DMS153 treated with DMSO at 0.1 percent for 48 hours (cell line): ENCODE measurements around the gene SSU72.
"Not testable (repeated sequence)": the region's sequence is repeated elsewhere in the genome, so short reads cannot be mapped to it uniquely, and the experiment has no call there.

Source experiments
- DNase-seq: peaks from one replicate; lab custom pipeline; 2025; ENCODE audit not compliant: unreplicated experiment; lab: John Stamatoyannopoulos, UW

The SSU72 gene

DNA sequence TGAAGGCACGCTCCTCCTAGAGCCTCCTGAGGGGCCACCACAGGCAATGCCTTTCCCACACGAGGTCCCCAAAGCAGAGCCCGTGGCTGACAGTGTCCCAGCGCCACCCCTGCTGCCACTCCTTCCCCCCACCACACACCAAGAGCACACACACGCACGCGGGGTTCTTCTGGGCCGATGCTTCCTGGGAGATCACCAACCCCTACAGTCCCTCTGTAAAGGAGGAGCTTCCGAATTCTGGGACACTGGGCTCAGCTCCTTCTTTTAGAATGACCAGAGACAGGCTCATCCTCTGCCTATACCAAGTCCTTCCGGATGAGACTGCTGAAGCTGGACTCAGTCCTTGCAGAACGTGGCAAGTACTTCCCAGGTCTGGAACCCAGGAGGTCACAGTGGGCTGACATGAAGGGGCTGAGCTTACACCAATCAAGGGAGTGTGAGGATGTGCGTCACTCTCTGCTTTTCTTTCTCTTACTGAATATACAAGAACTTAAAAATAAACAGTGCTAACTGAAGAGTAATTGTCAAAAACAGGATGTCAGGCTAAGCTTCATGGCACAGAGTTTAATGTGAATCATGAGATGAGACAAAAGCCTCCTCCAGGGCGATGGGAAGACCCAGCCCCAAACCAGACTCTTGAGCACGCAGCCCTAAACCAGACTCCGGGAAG, 12.7 kb downstream of the SSU72 start:
- no peak for DNase-seq

DNA sequence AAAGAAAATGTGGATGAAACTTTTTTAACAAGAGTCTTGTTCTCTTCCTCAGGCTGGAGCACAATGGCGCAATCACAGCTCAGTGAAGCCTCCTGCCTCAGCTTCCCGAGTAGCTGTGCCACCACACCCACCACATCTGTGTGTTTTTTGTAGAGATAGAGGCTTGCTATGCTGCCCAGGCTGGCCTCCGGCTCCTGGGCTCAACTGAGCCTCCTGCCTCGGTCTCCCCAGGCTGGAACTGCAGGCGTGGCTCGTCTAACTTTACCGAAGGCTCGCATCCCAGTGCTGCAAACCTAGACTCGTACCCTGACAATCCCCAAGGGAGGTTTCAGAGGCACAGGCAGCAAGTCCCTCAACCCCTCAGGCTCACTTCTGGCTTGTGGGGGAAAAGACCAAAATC, 14.5 kb downstream of the SSU72 start:
- no peak for DNase-seq

DNA sequence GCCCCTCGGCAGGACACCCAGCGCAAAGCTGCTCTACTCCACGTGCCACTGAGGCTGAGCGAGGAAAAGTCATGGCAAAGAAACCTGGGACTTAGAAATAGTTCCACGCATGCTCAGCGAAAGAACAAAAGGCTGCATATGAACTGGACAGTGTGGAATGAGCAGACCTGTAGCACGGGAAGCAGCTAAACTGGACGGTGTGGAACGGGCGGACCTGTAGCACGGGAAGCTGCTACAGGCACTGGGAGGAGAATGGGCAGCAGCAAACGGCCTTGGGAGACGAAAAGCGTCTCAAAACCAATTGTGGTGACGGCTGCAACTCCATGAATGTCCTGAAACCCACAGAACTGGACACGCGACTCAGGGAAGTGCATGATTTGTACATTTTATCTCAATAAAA, 15.6 kb downstream of the SSU72 start:
- DNase-seq = no peak

DNA sequence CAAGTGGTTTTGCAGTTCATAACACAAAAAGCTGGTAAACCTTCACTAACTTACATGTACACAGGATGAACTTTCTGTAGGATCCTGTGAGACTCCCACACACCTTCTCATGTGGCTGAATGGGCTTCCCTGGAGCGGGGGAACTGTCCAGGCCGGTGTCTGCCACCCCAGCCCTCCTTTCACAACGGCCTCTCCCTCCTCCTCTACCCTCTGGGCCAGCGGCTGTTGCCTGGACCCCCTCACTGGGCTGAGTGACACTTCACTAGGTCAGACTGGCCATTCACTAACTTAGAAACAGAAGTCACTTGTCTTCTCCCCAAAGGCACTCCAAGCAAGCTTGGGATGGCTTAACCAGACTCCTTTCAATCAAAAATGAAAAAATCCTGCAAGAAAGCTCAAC, 16.1 kb downstream of the SSU72 start:
- no peak for DNase-seq

DNA sequence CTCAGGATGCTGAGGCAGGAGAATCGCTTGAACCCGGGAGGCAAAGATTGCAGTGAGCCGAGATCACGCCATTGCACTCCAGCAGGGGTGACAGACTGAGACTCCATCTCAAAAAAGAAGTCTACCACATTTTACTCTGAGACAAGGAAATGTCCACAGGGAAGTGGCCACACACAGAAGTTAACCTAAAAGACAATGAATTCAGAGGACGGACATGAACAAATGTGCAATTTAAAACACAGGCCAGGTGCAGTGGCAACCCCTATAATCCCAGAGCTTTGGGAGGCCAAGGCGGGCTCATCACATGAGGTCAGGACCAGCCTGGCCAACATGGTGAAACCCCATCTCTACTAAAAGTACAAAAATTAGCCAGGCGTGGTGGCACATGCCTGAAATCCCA, 17.0 kb downstream of the SSU72 start:
- not testable (repeated sequence) for DNase-seq

DNA sequence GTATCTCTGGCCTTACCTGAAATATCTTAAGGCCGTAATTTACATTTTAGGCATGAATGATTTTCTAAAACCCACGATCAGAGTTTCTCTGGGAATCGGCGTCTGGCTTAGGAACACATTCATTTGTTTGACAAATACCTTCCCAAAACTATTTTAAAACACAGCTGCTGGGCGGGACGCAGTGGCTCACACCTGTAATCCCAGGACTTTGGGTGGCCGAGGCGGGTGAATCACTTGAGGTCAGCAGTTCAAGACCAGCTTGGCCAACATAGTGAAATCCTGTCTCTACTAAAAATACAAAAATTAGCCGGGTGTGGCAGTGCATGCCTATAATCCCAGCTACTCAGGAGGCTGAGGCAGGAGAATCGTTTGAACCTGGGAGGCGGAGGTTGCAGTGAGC, 17.7 kb downstream of the SSU72 start:
- not testable (repeated sequence) for DNase-seq

DNA sequence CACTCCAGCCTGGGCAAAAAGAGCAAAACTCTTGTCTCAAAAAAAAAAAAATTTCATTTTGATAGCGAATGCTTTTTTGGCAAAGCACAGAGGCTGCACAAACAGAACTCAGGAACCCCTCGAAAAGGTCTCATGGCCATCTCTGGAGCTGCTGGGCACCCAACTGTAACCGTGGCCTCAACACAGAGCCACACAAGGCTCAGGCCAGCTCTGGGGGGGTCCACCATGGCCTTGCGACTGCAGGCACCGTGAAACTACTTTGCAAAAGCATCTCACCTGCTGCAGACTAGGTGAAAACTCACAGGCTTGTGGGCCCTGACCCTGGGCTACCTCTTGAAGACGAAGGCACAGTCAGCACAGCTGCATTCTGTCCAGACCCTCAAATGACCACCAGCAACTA, 18.2 kb downstream of the SSU72 start:
- DNase-seq = no peak

DNA sequence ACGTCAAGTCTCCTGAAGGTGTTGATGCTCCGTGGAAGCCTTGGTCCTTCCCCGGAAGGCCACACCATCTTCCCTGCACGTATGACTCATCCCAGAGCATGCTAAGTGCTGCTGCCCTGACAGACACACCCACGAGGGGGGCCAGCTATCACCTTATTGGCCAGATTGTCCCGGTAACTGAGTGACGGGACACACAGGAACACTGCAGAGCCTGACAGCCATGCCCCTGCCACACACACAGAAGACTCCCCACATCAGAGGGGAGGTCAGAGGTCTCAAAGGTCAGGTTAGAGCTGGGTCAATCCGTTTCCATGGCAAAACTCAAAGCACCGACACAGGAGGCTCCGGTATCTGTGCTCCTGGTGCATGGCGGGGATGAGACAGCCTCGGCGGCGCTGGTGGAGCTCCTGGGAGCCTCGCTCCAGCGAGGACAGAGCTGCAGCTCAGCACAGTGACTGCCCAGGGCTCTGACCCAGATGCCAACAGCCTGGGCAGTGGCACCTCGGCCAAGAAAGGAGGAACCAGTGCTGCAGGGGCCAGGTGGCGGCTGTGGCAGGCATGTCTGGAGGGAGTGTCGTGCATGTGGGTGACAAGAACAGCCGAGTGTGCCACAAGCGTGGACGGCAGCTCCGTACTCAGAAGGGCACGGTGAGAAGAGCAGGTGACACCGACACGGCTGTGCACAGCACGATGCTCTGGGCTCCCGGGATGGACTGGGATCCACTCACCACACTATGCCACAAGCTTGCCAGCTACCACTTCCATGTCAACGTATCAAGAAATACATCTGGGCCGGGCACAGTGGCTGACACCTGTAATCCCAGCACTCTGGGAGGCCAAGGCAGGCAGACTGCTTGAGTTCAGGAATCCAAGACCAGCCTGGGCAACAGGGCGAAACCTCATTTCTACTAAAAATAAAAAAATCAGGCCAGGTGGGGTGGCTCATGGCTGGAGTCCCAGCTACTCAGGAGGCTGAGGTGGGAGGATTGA, 19.4 kb downstream of the SSU72 start:
- DNase-seq = no peak

DNA sequence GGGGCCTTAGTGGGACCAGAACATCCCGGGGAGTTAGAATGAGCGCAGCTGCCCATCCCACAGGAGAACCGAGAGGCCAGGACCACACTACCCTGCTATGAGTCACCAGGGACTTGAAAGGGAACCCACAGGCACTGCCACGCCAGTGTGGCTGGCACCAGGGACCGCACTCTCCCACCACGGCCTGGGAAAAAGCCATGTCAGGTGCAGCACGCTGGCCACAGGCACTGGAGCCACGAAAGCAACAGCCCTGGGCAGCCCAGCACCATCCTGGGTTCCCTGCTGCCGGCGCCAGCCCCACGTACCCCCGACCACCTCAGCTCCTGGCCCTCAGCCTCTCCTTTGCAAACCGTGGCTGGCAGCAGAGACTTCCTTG, 20.1 kb downstream of the SSU72 start:
- no peak for DNase-seq

DNA sequence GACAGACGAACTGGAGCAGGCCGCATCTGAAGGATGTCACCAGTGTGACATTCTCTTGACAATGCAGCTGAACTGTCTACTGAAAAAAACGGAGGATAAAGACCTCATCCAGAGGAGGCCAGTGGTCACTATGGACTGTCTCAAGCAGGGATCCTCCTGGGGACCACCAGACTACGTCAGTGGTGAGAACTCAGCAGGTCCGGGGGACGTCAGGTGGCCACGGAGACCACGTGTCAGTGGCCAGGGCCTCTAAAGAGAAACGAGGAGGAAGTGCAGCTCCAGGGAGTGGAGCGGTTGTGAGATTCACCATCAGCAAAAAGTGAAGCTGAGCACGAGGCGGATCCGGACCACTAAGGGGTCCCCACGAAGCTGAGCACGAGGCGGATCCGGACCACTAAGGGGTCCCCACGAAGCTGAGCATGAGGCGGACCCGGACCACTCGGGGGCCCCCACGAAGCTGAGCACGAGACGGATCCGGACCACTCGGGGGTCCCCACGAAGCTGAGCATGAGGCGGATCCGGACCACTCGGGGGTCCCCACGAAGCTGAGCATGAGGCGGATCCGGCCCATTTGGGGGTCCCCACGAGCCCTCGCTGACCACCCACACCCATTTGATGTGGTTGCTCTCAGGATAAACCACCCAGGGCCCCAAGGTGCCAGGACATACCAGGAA, 20.7 kb downstream of the SSU72 start:
- DNase-seq = no peak

DNA sequence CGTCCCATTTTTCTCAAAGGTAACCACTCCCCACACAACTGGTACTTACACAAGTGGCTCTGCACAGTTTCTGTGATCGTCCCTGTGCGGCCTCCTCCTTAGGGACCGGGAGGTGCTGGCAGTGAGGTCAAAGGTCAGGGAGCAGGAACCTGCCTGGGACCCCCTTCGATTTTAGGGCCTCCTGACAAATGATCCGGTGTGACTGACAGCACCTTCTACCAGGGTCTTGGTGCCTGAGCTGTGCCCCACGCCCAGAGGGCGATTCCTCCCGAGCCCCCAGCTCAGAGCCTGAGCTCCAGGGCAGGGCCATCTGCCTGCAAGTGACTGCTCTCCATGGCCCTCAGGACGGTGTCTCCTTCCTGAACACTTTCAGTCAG, 22.4 kb downstream of the SSU72 start:
- no peak for DNase-seq

DNA sequence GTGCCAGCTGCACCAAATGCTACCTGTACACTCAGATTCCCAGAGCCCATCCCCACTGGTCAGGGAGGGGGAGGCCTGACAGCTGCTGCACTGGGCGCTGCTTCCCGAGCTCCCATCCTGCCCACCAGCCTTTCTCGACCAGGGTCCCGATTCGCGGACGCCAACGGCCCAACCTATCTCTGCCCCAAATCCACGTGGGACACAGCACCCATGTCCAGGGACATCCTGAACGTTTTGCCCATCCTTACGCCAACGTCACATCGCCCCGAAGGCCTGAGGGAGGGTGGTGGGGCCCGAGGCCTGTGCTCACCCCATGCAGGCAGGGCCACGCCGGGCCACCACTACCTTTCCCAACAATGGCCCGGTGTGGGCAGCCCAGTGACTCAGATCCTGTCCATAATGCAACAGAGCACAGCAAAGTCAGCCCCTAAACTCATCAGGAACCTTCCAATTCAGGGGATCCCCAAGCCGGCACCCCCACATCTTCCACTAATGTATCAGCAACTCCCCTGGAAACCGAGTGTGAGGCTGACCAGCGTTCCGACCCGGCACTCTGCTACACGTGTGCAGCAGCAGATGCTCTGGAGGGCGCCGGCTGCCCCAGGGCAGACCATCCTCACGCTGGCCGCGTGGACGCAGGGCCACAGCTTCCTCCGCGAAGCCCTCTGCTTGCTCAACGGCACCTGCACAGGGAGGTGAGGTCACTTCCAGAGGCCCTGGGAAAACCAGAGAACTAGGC, 23.0 kb downstream of the SSU72 start:
- DNase-seq = no peak

DNA sequence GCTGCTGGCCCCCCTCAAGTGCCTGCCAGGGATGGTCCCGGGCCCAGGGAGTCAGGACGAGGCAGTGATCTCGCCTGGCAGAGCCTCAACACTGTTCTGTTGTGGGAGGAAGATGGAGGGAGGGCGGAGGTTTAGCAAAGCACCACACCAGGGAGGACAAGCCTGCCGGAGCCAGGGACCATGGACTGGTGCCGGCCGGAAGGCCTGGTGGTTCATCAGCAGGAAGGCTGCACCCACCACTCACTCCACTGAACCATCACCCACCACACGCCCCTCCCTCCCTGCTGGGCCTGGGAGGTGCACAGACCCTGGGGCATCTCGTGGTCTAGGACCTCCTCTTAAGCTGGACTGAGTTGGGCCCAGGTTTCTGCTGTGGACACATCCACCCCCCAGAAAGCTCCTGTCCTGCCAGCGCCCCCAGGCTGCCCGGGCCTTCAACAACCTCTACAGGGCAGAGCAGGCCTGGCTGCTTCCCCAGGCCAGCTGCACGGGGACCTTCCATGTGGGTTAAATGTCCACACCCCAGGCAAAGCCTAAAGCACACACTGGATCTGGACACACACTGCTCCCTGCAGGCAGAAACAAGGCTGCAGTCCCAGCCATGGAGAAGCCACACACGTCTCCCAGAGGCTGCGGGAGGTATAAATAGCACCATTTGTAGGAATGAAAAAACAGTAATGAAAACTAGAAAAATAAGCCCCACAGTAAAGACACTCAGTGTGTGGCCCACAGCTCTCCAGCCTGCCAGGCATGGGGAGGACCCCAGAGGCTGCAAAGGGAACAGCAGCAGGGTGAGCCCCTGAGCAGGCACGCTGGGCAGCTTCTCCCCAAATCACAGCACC, 23.9 kb downstream of the SSU72 start:
- no peak for DNase-seq

DNA sequence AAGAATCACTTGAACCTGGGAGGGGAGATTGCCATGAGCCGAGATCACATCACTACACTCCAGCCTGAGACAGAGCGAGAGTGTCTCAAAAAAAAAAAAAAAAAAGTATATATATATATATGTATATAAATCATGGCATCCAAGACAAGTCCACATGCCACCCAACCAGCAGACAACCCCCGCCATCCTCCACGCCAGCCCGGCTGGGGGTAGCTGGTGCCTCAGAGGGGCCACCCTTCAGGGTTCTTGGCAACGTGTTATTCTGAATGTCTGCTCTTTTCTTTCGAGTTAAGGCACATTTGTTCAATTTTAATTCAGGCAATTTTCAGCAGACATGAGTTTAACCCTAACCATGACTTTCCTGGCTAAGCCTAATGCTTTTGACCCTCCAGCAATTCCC, 24.6 kb downstream of the SSU72 start:
- DNase-seq = no peak

DNA sequence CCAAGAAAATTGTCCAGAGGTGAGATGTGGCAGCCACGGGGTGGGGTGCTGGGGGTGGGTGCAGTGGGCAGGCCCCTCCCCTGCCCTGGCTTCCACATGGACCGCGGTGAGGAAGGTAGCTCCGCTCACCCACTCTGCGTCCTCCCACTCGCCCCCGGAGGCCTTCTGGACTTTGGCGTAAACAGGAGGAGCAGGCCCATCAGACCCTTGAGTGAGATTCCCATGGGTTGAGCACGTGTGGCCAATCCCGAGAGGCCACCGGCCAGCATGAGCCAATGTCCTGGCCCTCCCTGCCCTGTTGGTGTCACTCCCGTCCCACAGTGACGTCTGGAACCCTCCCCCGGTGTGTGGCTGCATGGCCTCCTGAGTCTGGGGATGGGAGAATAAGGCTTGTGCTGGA, 26.1 kb downstream of the SSU72 start:
- no peak for DNase-seq

DNA sequence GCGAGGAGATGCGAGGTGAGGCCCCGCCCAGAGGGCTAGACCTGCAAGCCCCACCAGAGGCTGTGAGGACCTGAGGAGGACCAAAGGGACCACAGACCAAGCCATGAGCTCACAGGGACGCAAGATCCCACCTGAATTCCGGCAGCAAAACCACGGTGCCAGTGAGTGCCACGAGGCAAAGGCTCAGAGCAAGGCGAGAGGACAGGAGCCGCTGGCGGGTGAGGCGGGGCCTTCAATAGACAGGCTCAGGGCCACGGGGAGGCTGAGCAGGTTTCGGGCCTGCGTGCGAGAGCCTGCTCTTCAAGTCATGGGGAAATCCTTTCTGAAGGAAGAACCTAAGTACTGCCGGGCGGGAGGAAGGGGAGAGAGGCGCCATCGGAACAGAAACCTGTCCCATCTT, 27.2 kb downstream of the SSU72 start:
- DNase-seq = no peak

DNA sequence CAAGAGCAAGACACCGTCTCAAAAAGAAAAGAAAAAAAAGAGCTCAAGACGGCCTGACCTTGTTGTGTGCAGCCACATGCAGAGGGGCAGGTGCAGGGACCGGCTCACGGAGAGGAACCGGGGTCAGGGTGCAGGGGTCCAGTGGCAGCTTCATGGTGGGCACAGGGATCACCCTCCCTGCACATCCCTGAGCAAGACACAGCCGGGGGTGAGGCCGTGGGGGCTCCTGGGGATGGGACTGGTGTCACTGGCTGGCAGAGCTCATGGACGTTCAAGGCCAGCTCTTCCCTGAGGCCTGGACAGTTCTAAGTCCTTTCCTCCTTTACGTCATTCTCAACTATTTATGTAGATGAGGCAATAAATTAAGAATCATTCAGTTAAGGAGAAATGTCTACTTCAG, 27.7 kb downstream of the SSU72 start:
- DNase-seq = no peak

DNA sequence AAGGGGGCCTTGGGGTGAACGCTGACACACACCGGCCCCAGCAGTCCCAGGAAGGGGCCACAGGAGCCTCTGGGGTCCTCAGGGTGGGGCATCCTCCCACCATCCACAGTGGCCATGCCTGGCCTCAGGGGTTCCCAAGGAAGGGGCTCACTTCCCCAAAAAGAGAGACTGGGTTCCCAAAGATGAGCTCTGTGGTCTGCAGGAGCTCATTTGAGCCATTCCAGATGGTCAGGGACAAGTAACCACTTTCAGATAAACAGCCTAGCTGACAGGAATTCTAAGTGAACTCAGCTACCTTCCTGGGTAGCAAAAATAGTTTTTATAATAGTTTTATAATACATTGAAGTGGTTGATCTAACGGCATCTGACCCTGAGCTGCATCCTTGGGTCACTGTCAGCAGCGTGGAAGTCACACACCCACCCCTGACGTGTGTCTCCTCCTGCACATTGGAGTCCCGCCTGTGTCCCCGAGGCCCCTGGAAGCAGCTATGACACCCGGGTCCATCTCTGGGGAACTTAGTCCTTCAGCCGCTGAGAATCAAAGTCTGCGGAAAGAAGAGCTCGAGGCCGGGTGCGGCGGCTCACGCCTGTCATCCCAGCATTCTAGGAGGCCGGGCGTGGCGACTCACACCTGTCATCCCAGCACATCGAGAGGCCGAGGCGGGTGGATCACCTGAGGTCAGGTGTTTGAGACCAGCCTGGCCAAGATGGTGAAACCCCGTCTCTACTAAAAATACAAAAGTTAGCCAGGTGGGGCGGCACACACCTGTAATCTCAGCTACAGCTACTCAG, 28.5 kb downstream of the SSU72 start:
- no peak for DNase-seq

DNA sequence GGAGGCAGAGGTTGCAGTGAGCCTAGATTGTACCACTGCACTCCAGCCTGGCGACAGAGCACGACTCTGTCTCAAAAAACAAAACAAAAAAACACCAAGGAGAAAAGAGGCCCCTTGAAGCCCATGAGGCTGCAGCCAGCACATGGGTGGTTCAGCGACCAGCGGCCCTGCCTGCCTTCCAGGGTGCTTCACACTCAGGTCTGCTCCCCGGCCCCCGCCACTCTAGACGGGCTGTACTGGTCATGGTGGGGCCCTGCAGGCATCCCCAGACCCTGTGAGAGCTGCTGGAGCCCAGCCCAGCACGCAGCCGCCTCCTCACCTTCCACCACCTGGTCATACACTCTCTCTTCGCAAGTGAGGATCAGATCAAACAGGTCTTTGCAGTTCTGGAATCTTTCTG, 30.1 kb downstream of the SSU72 start:
- no peak for DNase-seq

DNA sequence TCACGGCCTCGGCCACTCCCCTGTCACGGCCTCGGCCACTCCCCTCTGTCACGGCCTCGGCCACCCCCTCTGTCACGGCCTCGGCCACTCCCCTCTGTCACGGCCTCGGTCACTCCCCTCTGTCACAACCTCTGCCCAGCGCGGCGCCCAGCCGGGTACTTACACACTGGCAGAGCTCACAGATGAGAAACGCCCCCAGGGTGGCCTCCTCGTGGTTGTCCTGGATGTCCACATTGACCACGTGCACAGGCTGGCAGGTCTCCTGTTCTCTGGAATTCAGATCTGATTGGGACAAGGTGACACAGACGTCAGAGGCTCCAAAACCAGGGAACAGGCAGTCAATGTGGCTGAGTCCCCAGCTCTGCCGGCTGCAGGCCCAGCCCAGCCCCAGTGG, 31.0 kb downstream of the SSU72 start:
- DNase-seq = no peak
